ENCODE results near the gene METTL6. TPM values are rescaled to one million over a fixed set of nuclear protein-coding genes. Genes with fewer than 3 reads are reported as not detected.
"Not testable (repeated sequence)": the region's sequence is repeated elsewhere in the genome, so short reads cannot be mapped to it uniquely, and the experiment has no call there.

The METTL6 gene
- total RNA-seq, 2 donors from 2014 or later, result 8.9 to 18.6 TPM

DNA sequence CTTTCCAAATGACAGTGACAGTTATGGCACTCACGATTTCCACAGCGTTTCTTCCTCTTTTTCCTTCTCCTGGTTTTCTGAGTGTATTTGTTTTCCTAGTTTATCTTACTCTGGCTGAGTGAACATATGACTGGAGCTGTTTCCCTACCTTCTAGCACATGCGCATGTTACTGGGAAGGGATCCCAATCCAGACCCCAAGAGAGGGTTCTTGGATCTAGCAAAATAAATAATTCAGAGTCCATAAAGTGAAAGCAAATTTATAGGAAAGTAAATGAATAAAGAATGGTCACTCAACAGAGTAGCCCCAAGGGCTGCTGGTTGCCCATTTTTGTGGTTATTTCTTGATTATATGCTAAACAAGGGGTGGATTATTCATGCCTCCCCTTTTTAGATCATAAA, 23.8 kb downstream of the METTL6 start:
- Histone ChIP-seq H3K9me3 (no peaks in the 10 kb centered on the region), H3K27me3 (replicated peaks; ENCODE audit: insufficient read depth) (no peaks in the 10 kb centered on the region), H3K36me3 (no peaks in the 10 kb centered on the region), H3K4me3 (no peak overlapping the region), H3K27ac (no peak overlapping the region), H3K4me1 (ENCODE audit: control insufficient read depth in 1 of 2, low read depth in 2 of 2) (peaks cover 0 to 3% of the 10 kb centered on the region in 2 donors)
- TF ChIP-seq, protein P1, sequence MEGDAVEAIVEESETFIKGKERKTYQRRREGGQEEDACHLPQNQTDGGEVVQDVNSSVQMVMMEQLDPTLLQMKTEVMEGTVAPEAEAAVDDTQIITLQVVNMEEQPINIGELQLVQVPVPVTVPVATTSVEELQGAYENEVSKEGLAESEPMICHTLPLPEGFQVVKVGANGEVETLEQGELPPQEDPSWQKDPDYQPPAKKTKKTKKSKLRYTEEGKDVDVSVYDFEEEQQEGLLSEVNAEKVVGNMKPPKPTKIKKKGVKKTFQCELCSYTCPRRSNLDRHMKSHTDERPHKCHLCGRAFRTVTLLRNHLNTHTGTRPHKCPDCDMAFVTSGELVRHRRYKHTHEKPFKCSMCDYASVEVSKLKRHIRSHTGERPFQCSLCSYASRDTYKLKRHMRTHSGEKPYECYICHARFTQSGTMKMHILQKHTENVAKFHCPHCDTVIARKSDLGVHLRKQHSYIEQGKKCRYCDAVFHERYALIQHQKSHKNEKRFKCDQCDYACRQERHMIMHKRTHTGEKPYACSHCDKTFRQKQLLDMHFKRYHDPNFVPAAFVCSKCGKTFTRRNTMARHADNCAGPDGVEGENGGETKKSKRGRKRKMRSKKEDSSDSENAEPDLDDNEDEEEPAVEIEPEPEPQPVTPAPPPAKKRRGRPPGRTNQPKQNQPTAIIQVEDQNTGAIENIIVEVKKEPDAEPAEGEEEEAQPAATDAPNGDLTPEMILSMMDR (IDR thresholded peaks at IDR 0.05), result no peak
- no peak for DNase-seq (ENCODE audit: low spot score)
- no peak for ATAC-seq (ENCODE audit: insufficient number of reproducible peaks, low FRiP score, low read depth)

DNA sequence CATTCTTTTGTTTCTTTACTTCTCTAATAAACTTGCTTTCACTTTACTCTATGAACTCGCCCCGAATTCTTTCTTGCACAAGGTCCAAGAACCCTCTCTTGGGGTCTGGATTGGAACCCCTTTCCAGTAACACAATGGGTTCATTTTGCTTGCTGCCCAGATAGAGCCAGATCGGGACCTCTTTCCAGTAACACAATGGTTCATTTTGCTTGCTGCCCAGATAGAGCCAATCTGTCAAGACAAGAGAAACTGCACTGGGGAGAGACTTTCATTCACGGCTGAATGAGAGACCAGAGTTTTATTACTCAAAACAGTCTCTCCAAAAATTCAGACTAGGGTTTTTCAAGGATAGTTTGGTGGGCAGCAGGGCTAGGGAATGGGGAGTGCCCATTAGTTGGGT, 25.4 kb downstream of the METTL6 start:
- TF ChIP-seq, protein P1 (IDR thresholded peaks at IDR 0.05), result no peak
- Histone ChIP-seq H3K9me3 (no peaks in the 10 kb centered on the region), H3K4me1 (ENCODE audit: control insufficient read depth in 1 of 2, low read depth in 2 of 2) (peaks cover 0 to 3% of the 10 kb centered on the region in 2 donors), H3K27ac (no peak overlapping the region), H3K4me3 (no peak overlapping the region), H3K36me3 (no peaks in the 10 kb centered on the region), H3K27me3 (replicated peaks; ENCODE audit: insufficient read depth) (no peaks in the 10 kb centered on the region)
- DNase-seq (ENCODE audit: low spot score) (no peak), ATAC-seq (ENCODE audit: insufficient number of reproducible peaks, low FRiP score, low read depth) (no peak)

DNA sequence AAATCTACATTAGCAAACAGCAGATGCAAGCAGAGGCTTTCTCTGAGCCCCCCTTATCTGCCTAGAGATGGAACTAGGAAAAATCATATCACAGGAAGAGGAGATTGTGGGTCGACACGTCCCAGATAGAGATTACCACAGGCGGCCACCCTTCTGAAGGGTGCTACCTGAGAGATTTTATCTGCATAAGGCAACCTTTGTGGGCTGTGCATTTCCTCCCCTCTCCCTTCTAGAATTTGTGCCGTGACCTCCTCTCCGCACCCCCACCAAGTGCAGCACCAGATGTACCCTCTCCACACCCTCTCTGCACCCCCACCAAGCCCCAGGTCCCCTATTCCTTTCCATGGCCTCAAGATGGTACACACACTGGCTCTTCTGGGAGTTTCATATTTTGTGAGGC, 27.4 kb downstream of the METTL6 start:
- Histone ChIP-seq H3K4me1 (ENCODE audit: control insufficient read depth in 1 of 2, low read depth in 2 of 2) (no peaks in the 10 kb centered on the region), H3K27me3 (replicated peaks; ENCODE audit: insufficient read depth) (no peaks in the 10 kb centered on the region), H3K27ac (no peak overlapping the region), H3K9me3 (no peaks in the 10 kb centered on the region), H3K36me3 (no peaks in the 10 kb centered on the region), H3K4me3 (no peak overlapping the region)
- no peak for ATAC-seq (ENCODE audit: insufficient number of reproducible peaks, low FRiP score, low read depth)
- TF ChIP-seq, protein P1 (IDR thresholded peaks at IDR 0.05), result no peak
- no peak for DNase-seq (ENCODE audit: low spot score)

DNA sequence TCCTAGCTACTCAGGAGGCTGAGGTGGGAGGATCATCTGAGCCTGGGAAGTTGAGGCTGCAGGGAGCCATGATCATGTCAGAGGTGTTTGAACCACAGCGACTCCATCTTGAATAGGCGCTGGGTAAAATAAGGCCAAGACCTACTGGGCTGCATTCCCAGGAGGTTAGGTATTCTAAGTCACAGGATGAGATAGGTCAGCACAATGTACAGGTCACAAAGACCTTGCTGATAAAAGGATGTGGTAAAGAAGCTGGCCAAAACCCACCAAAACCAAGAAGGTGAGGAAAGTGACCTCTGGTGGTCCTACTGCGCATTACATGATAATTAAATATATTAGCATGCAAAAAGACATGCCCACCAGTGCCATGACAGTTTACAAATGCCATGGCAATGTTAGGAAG, 28.6 kb downstream of the METTL6 start:
- H3K27ac ChIP-seq; DNase-seq (ENCODE audit: low spot score); H3K36me3 ChIP-seq; H3K4me1 ChIP-seq (ENCODE audit: control insufficient read depth in 1 of 2, low read depth in 2 of 2); H3K9me3 ChIP-seq; H3K4me3 ChIP-seq; H3K27me3 ChIP-seq (replicated peaks; ENCODE audit: insufficient read depth); ATAC-seq (ENCODE audit: insufficient number of reproducible peaks, low FRiP score, low read depth): not testable (repeated sequence)

DNA sequence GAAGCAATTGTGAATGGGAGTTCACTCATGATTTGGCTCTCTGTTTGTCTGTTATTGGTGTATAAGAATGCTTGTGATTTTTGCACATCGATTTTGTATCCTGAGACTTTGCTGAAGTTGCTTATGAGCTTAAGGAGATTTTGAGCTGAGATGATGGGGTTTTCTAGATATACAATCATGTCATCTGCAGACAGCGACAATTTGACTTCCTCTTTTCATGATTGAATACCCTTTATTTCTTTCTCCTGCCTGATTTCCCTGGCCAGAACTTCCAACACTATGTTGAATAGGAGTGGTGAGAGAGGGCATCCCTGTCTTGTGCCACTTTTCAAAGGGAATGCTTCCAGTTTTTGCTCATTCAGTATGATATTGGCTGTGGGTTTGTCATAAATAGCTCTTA, 34.1 kb downstream of the METTL6 start:
- H3K4me3 ChIP-seq, result not testable (repeated sequence)

DNA sequence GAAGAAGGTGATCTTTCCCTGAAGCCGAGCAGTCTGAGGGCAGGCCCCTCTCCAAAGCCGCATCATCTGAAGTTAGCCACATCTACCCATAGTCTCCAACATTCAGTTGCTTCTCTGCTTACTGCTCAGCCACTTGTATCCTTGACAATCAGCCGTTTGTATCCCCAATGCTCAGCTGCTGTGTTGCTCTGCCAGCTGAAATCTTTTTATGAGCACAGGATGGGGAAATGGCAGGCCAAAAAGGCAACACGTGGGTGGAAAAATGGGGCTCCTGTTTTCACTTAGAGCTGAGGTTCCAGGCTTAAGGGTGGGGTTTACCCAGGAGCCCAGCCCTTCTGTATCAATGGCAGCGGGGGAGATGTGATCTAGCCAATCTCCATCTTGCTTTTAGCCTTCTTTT, 36.3 kb downstream of the METTL6 start:
- TF ChIP-seq, protein P1 (IDR thresholded peaks at IDR 0.05), result no peak
- ATAC-seq (ENCODE audit: insufficient number of reproducible peaks, low FRiP score, low read depth) (no peak), DNase-seq (ENCODE audit: low spot score) (no peak)
- Histone ChIP-seq H3K36me3 (no peaks in the 10 kb centered on the region), H3K4me3 (no peak overlapping the region), H3K27ac (no peak overlapping the region), H3K27me3 (replicated peaks; ENCODE audit: insufficient read depth) (no peaks in the 10 kb centered on the region), H3K9me3 (no peaks in the 10 kb centered on the region), H3K4me1 (ENCODE audit: control insufficient read depth in 1 of 2, low read depth in 2 of 2) (no peaks in the 10 kb centered on the region)

More for the DNA sequence above, 34.1 kb downstream of the METTL6 start:
- H3K4me1 ChIP-seq (ENCODE audit: control insufficient read depth in 1 of 2, low read depth in 2 of 2); ATAC-seq (ENCODE audit: insufficient number of reproducible peaks, low FRiP score, low read depth); H3K9me3 ChIP-seq; H3K27me3 ChIP-seq (replicated peaks; ENCODE audit: insufficient read depth); DNase-seq (ENCODE audit: low spot score); H3K27ac ChIP-seq; H3K36me3 ChIP-seq: not testable (repeated sequence)

Data from thoracic aorta (tissue), 2 donors.